HUDEP-2 (cell line): Measurements from ENCODE around the gene CNOT2.

ENCODE experiments used
- DNase-seq, 76 experiments: peaks; one replicate each; lab custom pipeline; 2025; ENCODE audit not compliant: unreplicated experiment in 76 of 76; lab: John Stamatoyannopoulos, UW

The CNOT2 gene

DNA sequence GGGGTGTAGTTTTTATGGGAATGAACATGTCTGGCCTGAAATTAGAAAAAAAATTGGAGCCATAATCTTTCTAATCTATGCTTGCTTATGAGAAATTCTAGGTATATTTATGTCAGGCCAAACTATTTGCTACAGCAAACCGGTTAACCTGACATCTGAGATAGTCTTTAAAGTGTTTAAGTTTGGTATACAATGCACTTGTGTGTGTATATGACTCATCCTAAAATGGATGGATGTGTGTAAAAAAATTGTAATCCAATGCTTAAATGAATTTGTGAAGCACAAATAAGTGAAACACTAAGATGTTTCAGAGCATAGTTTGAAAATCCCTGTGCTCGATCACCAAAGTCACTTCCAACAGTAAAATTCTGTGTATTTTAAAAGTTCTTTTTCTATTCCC lies 6.7 kb downstream of the CNOT2 start:
- no peak for DNase-seq

DNA sequence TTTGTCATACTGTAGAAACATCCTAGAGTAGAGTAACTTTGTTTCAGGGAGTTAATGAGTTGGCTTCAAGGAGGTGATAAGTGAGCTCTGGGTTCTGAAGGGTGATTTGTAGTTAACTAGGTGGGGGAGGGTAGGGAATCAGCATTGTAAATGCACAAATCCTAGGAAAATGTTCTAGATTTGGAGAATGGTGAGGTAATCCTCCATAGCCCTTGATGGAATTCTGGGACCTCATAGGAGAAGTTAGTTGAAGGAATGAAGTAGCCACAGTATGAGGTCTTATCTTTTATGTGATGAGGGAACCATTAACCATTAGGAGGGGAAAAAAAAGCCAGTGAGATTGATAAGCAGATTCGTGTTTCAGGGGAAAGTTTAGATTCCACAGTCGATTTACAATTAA lies 8.0 kb downstream of the CNOT2 start:
- DNase-seq: peak in 1 of 76 experiments; percentile 6

DNA sequence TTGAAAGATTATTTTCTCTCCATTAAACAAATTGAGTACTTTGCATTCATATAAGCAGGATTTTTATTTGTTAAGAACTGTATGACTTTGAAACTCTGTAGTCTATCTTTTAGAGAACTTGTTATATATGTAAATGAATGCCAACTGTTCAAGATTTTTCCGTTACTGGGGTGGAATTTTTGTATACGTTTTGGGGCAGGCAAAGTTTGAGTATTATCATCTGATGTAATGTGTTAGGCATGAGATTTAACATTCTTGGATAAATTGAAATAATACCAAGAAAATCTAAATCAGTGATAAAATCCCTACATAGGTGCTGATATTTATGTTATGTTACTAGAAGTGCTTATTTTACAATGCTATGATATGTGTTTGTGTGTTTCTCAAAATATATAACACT lies 8.4 kb downstream of the CNOT2 start:
- DNase-seq: no peak

DNA sequence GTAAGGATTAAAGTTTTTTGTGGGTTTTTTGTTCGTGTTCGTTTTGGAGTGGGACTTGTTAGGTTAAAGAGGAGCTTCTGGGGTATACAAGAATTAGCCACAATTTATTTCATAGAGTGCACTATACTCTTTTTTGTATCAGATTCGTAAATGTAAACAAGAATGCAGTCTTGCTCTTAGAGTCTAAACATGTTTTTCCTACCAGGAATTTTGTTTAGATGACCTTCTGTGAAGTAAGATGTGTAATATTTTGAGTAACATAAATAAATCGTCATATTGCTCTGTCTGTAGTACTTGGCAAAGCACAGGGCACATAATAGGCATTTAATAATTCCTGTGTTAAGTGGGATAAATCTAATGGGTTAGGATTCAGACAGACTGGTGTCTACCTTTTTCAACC lies 9.6 kb downstream of the CNOT2 start:
- no peak for DNase-seq

DNA sequence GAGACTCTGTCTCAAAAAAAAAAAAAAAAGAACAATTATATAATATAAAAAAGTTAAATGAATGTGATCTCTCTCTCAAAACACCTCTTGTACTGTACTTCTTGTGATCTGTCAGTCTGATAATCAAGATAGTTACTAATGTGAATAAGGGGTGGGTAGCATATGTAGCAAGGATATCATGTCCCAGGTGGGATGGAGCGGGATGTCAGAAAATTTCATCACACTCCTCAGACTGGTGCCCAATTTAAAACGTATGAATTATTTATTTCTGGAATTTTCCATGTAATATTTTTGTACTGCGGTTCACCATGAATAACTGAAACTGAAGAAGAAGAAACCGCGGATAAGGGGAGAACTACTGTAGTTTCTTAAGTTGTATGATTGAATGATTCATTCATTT lies 11.0 kb downstream of the CNOT2 start:
- no peak for DNase-seq

DNA sequence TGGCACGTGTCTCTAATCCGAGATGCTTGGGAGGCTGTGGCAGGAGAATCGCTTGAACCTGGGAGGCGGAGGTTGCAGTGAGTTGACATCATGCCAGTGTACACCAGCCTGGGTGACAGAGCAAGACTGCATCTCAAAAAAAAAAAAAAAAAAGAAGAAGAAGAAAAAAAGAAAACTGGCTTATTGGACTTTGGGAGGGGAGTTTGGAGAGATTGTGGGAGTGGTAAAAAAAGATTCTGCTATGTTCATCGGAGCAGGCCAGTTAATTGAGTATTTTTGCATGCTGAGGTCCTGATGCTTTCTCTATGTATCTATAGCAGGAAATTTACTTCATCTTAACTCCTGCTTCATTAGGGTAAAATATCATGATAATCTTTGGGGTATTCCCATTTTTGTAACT lies 11.6 kb downstream of the CNOT2 start:
- DNase-seq: no peak

DNA sequence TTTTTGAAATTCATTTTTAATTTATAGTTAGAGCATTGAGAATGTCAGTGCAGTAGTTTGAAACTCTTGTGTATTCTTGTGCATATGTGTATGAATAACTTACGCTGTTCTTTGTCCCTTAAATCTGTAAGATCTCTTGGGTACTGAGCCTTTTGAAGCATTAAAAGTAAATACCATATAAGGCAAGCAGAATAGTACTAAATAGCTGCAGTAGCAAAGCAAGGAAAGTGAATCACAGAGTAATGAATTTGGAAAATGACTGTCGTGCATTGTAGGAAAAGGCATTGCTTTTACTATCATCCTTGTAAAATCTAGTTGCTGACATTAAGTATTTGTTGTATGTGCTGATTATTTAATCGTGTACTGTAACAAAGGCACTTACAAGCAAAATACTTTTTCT lies 12.1 kb downstream of the CNOT2 start:
- no peak for DNase-seq

DNA sequence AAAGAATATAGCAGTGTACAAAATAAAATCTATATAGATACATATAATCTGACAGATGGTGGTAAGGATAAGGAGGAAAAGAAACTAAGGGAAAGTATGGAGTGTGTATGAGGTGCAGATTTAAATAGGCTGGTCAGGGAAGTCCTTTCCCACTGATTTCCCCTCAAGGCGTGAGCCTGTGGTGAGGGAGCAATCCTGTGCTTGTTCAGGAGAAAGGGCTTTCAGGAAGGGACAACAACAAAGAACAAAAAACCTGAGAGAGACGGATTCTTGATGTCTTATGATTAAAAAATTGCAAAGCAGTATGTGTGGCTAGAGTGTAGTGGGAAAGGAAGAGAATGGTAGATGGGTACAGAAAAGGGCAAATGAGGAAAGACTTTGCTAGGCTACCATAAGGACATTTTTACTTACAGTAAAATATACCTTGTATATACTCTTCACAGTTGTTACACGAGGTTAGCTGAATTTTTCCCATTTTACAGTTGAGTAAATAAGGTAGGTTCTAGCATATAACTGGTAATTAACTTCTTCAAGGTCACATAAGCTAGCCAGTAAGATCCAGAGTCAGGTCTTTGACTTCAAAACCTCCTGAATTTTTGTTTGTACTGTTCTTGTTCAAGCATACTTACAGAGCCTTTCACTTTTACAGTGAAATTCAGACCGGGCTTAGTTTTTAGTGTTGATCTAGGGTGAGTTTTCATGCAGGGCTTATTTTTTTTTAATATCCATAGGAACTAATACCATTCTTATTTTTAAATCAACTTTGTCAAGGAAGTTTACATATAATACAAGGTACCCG lies 15.6 kb downstream of the CNOT2 start:
- DNase-seq: peak in 1 of 76 experiments; percentile 2

DNA sequence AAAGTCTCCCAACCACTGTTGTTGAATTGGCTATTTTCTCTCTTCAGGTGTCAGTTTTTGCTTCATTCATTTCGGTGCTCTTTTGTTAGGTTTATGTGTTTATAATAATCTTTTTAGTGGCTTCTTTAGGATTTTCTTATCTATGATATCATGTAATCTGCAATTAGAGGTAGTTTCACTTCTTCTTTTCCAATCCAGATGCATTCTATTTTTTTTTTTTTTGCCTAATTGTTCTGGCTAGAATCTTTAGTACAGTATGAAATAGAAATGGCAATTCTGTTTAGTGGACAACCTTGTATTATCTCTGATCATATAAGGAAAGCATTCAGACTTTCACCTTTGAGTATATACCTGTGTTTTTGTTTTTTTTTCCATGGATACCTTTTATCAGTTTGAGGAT lies 17.4 kb downstream of the CNOT2 start:
- DNase-seq: no peak

DNA sequence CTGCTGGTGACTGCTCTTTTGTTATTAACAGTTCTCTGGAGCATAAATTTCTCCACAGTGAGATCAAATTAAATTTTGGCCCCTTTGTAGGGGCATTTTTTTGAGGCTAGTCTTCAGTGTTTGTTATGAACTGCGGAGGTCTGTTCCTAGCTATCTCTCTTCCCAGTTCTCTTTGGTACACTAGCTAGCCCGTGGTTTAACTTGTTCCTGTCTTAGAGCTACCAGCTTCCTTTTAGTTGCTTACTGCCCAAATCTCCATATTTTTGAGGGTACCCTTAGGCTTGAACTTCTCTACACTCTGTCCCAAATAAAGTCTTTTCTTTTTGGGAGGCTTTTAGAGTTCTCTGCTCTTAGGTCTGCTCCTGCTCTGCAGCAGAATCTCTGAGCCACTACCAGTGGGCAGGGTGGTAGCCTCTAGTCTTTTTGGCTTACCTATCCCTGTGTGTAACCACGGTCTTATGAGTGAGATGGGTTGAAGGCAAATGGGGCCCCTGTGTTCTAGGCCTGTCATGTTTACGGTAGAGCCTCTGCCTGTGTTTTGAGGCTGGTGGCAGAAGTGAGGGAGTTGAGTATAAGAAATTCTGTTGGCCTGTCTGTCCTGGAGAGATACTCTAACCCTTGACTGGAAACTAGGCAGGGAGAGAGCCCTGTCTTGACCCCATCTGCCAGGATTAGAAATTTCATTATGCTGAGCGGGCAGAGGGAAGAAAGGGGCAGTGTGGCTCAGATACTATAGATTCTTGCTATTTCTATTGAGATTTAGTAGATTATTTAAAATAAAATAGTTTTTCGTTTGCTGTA lies 21.0 kb downstream of the CNOT2 start:
- DNase-seq: peak in 1 of 76 experiments; percentile 5

DNA sequence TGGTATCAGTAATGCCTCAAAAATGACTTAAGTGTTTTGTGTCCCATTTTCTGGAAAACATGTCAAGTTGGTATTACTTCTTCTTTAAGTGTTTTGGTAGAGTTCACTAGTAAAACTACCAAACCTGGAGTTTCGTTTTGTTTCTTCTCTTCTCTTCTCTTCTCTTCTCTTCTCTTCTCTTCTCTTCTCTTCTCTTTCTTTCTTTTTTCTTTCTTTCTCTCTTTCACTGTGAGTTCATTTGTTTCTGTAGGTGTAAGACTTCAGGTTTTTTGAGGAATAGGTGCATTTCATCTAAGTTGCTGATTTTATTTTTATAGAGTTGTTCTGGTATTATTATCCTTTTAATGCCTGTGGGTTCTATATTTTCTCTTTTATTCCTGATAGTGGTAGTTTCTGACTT lies 21.9 kb downstream of the CNOT2 start:
- no peak for DNase-seq

DNA sequence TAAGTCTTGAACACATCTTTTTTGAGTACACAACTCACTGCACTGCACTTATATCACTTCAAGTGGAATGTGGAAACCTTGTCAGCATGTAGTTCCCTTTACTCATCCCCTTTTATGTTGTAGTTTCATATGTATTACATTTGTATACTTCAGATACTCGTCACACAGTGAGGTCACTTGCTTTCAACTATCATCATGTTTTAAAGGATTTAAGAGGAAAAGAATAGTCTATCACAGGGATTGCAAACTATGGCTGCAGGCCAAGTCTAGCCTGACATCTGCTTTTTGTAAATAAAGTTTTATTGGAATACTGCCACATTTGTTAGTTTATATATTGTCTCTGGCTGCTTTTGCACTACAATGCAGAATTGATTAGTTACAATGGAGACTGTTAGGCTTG lies 24.3 kb downstream of the CNOT2 start:
- DNase-seq: no peak

DNA sequence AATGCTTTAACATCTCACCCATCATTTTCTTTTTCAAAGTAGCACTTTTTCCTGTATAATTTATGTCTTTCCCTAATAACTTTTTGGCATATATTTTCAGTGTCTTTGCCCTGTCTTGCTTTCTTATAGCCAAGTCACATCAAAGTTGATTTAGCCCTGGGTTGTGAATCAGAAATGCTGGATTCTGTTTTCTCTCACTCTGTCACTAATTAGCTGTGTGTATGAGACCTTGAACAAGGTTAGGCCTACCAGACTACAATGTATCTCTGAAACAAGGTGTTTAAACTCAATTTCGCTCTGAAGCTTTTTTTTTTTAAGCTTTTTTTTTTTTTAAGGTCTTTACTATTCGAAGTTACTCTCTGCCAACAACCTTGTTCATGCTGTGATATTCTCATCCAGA lies 25.7 kb downstream of the CNOT2 start:
- no peak for DNase-seq

DNA sequence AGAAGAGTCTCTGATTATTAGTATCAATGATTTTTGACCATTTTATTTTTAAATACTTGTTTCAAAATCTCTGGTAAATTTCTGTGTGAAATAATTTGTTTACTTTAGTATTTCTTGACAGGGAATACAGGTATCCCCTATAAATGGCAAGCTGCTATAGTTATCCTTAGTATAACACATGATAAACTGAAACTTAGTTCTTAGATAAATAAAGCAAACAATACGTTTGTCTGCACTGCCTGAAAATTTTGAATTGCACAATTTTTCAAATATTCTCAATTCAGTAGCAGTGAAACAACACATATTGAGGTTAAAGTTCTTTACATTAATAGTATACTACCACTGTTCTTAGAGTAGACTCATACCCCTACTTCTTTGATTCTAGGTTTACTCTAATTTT lies 26.9 kb downstream of the CNOT2 start:
- no peak for DNase-seq

DNA sequence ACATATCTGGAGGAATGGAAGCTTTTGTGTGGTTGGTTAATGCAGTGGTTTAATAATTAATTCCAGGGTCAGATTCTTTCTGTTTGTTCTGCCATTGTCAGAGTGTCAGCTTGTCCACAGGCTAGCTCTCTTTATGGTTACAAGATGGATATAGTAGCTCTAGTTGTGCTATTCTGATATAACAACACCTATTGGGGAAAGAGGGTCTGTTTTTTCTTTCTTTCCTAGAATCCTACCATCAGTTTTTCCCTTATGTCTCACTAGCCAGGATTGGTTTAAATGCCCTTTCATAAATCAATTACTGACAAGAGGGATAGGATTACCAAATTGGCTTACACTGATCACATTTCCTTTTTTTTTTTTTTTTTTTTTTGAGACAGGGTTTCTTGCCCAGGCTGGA lies 27.8 kb downstream of the CNOT2 start:
- DNase-seq: no peak

DNA sequence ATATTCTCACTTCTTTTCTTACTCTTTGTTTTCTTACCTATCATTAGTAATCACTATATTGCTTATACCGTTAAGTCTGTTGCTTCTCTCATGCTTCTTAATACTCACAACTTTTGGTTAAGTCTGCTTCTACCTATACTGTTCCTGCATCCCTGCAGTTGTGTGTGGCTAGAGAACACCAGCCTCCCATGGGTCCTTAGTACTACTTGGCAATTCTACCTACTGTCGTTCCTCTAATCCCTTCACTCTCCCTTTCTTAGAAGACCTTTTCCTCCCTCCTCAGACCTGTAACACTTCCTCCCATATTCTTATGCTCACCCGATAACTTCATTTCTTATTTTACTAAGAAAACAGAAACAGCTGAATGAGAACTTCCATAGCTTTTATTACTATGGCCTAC lies 29.3 kb downstream of the CNOT2 start:
- DNase-seq: no peak

DNA sequence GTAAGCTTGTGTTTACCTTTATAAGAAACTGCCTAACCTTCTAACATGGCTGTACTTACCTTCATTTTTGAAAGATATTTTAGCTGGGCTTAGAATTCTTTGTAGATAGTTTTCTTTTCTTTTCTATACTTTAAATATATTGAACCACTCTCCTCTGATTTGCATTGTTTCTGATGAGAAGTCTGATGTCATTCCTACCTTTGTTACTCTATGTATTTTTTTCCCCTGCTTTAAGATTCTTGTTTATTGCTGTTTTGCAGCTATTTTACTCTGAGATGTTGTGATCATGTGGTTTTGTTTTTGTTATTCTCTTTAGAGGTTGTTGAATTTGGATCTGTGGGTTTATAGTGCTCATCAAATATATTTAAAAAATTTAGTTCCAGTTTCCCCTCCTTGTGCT lies 31.8 kb downstream of the CNOT2 start:
- no peak for DNase-seq

DNA sequence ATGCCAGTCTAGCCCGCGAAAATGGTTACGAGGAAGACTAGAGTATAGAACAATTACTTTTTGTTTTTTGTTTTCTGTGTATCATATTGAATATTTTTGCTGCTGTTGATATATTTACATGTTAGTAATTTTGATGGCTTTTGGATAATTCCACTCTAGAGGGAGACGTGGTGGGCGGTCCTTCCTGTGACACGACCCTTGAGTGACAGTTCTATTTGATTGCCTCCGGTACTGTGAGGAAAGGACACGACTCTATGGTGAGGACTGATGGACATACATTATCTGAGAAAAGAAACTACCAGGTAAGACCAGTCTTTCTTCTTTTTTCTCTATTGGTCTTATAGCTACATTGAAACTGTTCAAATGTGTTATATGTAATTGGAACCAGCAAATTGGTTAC lies 34.7 kb downstream of the CNOT2 start:
- no peak for DNase-seq

DNA sequence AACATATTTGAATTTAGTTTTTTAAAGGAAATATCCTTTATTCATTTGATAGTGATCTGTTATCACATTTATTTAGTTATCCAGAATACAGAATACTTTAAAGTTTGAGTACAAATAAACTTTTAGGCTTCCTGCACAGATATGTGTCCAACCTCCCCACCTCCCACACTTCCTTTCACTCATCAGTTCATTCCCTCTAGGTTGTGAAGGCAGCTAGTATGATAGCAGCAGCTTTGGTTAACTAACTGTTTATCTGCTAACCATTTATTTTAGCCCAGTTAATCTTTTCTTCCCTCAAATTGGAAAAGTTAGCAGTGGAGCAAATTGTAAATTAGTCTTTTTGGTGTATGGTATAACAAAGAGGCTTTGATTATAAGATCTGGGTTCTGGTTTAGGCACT lies 35.7 kb downstream of the CNOT2 start:
- DNase-seq: no peak

DNA sequence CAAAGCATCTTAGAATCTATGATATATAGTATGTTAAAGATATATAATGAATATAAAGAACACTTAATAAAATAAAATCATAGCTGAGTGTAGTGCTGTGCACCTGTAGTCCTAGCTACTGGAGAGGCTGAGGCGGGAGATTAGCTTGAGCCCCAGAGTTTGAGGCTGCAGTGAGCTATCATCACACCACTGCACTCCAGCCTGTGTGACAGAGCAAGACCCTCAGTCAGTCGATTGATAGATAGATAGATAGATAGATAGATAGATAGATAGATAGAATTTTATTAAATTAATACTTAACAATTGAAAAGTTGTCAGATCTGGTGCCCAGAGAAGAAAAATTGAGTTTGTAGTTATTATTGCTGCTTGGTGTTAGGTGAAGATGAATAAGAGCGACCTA lies 40.0 kb downstream of the CNOT2 start:
- DNase-seq: no peak

DNA sequence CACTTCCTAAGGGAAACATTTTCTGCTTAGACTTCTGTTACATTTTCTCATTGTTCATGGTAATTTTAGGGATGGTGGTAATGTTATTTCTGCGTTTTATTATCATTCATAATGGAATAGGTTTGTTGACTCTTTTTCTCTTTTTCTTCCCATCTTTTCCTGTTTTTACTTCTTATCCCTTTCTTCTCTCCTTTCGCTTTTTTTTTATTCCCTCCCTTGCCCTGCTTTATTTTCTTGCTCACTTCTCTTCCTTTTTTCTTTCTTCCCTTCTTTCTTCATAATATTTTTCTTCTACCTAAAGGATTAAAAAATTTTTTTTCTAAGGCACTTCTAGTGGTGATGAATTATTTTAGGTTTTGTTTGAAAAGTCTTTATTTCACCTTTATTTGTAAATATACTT lies 45.6 kb downstream of the CNOT2 start:
- DNase-seq: no peak

DNA sequence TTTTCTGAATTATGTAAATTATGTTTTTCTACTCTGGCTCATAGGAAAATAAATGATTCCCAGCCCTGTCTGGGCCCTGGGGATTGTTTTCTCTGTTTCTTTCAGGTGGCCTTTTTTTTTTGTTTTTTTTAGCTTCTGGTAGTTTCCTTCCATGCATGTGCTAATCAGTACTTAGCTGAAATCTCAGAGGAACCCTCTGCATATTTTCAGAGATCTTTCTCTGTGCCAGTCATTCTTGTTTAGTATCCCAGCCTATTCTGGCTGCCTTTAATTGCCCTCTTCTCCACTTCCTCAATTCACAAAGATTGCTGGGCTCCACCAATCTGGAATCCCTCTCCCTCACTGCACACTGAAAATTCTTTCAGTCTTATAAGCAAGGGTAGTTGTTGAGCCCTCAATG lies 46.9 kb downstream of the CNOT2 start:
- no peak for DNase-seq
